Stimulated activated CD4-positive, alpha-beta T cell treated with anti-CD3 and anti-CD28 coated beads, Interleukin-1b, Interleukin-23, amount 100 ng/mL, for 4 hours (primary cell): ENCODE data around the gene PRM3.

Experiments used
- DNase-seq, 2 donors: peaks; one replicate each; pipeline ENCODE4 v3.0.0-alpha.2; 2020; ENCODE audit warnings: low read depth in 2 of 2

PRM3 gene, protein sequence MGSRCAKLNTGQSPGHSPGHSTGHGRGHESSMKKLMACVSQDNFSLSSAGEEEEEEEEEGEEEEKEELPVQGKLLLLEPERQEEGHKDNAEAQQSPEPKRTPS

DNA sequence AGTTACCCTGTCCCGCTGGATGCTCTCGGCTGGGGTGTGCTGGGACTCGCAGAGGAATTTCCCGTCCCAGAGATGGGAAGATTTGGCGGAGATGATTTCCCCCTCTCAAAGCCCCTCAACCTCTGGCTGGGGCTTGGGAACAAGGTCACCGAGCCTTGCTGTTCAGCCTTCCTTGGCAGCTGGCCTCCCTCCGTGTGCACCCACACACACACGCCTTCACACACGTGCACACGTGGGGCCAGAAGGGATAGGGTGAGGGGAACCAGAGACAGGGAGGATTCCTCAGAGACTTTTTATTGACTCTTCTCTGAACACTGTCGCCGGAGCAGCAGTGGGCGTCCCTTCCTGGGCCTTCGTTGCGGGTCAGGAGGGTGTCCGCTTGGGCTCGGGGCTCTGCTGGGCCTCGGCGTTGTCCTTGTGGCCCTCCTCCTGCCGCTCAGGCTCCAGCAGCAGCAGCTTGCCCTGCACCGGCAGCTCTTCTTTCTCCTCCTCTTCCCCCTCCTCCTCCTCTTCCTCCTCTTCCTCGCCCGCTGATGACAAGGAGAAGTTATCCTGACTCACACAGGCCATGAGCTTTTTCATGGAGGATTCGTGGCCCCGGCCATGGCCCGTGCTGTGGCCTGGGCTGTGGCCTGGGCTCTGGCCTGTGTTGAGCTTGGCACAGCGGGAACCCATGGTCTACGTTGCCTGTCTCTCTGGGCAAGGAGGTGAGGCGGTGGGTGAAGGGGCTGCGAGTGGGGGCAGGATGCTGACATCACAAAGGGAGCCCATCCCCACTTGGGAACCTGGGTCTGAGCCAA is at the start of gene PRM3:
Gene PRM3, minus strand, starts transcription at position 709 of the 800 bp plus-strand sequence. Its CDS starts 34 bp downstream, at position 675.
- no peak for DNase-seq

- DNase-seq: no peak
Measured at GRCh38 chr16:11322823-11323222, 49.4 kb upstream of the PRM3 start.

DNA sequence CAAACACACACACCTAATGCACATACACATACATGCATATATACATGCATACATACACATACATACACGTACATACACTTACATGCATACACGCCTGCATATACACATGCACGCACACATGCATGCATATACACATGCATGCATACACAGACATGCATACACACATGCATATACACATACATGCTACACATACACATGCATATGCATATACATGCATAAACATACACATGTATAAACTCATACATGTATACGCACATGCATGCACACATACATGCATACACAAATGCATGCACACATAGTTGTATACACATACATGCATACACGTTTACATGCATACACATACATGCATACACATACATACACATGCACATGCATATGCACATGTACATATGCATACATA is 48.2 kb upstream of the PRM3 start:
- DNase-seq: no peak

DNA sequence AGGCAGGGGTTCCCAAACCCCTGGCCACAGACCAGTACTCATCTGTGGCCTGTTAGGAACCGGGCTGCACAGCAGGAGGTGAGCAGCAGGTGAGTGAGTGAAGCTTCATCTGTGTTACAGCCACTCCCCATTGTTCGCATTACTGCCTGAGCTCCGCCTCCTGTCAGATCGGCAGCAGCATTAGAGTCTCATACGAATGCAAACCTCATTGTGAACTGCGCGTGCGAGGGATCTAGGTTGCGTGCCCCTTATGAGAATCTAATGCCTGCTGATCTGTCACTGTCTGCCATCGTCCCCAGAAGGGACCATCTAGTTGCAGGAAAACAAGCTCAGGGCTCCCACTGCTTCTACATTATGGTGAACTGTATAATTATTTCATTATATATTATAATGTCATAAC is 46.7 kb upstream of the PRM3 start:
- no peak for DNase-seq

DNA sequence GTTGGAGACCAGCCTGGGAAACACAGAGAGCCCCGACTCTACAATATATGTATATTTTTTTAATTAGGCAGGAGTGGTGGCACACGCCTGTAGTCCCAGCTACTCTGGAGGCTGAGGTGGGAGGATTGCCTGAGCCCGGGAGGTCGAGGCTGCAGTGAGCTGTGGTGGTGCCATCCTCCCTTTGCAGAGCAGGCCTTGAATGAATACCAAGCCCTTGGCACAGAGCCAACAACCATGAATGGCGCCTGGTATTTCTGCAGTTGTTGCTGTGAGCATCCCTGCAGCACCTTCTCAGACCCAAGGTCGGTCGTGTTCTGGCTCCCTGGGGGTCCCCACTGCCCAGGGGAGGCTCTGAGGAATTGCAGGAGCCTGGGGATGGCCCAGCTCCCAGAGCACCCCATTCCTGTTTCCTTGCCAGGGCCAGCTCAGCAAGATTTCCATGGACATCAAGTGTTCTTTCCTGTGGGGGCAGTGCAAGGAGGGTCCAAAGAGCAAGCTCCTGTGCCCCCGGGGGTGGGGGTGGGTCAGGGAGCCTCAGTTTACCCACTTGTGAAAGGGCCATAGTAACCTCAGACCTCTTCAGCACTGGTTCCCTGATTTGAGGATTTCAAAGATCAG is 46.2 kb upstream of the PRM3 start:
- no peak for DNase-seq

DNA sequence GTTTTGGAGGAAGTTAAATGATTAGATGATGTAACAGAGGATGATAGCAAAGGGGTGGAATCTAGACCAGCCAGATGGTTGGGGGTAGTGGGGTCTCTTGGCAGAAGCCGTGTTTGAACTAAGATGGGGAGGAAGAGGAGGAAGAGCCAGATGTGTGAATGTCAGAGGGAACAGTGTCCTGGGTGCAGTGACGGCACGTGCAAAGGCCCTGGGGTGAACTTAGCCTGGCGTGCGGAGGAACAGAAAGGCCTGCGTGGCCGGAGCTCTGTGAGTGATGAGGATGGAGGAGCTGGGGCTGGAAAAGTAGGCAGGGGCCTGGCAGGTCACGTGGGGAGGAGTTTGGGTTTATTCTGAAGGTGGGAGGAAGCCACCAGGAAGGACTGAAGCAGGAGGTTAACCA is 45.4 kb upstream of the PRM3 start:
- no peak for DNase-seq

- DNase-seq: no peak
Measured at GRCh38 chr16:11316331-11317015, 43.0 kb upstream of the PRM3 start.

GRCh38 chr16:11315510-11315909 is 42.1 kb upstream of the PRM3 start:
- no peak for DNase-seq

DNA sequence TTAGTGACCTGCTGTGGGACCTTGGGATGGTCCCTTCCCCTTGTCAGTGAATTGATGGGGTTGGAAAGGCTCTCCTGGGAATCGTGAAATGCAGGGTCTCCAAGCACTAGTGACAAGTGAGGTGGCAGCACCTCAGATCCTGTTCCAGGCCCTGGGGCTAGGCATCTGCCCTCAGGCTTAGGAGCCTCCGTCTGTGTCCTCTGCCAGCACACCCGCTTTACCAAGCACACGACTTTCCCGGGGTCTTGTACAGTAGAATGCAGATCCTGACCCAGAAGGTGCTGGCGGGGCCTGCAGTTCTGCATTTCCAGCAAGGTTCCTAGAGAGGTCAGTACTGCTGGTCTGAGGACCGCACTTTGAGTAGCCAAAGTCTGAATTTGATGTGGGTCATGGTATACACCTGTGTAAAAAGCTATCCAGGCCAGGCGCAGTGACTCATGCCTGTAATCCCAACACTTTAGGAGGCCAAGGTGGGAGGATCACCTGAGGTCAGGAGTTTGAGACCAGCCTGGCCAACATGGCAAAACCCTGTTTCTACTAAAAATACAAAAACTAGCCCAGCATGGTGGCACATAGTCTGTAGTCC is 41.0 kb upstream of the PRM3 start:
- no peak for DNase-seq

- no peak for DNase-seq
Measured at GRCh38 chr16:11313493-11314308, 40.3 kb upstream of the PRM3 start.

- DNase-seq: no peak
Measured at GRCh38 chr16:11312718-11313492, 39.5 kb upstream of the PRM3 start.

GRCh38 chr16:11310997-11311561 is 37.6 kb upstream of the PRM3 start:
- DNase-seq: no peak

- no peak for DNase-seq
Measured at GRCh38 chr16:11310634-11310977, 37.2 kb upstream of the PRM3 start.

DNA sequence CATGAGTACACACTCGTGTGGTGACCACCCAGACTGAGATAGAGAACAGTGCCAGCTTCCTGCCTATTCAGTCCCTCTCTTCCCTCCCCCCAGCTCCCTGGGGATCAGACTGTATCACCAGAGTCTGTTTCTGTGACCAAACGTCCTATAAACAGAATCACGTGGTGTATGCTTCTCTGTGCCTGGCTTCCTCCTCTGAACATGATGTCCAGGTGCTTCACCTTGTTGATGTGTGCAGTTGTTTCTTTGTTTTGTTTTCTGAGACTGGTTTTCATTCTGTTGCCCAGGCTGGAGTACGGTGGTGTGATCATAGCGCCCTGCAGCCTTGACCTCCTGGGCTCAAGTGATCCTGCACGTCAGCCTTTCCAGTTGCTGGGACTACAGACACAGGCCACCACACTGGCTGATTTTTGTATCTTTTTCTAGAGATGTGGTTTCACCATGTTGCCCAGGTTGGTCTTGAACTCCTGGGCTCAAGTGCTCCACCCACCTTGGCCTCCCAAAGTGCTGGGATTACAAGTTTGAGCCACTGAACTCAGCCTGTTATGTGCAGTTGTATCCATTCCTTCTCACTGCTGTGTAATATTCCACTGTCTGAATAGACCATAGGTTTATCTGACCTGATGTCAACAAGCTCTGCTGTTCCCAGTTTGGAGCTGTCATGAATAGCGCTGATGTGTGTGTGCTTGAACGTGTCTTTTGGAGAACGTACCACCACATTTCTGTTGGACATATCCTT is 36.6 kb upstream of the PRM3 start:
- DNase-seq: no peak

DNA sequence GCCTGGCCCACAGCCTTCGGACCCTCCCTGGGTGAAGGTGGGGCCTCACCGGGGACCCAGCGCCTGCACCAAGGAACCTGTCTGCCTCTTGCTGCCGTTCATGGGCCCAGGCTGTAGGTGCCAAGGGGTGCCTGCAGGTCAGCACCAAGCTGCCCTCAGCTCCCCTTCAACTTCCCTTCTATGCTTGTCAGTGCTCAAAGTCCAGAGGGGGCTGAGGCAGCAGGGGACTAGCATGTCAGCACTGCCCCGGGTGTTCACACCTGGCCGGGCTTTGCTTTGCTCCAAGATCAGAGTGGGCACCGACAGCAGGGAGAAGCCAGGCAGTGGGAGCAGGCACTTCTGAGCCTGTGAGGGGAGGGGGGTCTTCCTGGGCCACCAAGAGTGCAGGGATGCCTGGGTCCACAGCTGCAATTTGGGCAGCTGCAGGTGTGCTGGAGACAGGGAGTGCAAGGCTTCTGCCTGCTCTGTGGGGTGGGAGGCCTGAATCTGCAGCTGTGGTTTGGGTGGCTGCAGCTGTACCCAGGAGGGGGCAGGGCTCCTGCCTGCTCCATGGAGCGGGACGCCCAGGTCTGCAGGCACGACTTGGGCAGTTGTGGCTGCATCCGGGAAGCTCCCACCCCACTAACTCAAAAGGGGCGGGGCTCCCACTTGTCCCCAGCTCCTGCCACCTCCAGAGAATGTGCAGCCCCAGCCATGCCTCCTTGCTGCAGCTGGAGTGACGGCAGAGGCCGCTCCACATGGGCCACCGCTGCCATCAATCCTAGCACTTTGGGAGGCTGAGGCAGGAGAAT is 35.3 kb upstream of the PRM3 start:
- DNase-seq: no peak

DNA sequence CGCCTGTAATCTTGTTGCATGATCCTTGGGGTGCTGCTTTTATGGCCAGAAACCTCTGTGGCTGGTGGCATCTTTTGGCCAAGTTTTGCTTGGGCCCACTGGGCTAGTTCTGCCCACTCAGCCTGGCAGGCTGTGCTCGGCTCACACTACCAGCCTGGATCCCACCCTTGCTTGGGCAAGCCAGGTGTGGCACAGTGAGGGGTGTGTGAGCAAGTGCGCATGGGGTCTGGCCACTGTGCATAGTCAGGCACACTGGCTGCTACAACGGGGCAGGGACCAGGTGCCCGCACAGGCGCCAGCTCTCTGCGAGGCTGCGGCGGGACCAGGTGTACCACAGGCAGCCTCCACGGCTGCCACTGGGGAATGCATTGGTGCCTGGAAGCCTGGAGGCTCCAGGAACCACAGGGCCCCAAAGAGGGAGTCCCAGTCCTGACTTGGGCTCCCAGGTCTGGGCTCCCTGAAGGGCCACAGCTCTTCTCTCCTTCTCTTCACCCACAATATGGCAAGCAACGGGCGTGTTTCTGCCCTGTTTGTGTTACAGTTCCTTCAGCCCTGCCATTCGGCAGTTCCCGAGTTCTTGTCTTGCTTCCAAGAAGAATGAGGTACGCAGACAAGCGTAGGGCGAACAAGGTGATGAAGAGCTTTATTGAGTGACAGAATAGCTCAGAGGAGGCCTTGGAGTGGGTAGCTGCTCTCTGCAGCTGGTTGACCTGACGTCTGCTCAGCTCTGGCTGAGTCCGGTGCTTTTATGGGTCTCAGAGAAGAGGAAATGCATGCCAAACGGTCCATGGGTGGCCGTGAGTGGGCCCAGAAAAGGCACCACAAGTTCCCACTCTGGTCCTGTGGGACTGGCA is 34.4 kb upstream of the PRM3 start:
- no peak for DNase-seq

DNA sequence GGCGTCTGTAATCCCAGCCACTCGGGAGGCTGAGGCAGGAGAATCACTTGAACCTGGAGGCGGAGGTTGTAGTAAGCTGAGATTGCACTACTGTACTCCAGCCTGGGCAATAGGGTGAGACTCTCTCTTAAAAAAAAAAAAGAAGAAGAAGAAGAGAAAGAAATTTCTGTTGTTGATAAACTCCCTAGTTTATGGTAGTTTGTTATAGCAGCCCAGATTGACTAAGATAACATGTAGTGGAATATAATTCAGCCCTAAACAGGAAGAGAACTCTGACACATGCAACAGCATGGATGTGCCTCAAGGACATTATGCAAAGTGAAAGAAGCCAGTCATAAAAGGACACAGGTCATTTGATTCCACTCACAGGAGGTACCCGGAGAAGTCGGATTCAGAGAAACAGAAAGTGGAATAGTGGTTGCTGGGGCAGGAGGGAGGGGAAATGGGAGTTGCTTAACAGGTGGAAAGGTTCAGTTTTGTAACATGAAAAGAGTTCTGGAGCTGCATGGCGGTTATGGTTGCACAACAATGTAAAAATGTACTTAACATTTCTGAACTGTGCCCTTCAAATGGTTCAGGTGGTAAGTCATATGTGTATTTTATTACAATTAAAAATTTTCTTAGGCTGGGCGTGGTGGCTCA is 33.7 kb upstream of the PRM3 start:
- DNase-seq: no peak
